NK-92 (cell line): Measurements from ENCODE around the gene CARMIL3.
"Not testable (repeated sequence)": the region's sequence is repeated elsewhere in the genome, so short reads cannot be mapped to it uniquely, and the experiment has no call there.

ENCODE experiments used
- DNase-seq: peaks from one replicate; lab custom pipeline; 2025; ENCODE audit not compliant: unreplicated experiment; lab: John Stamatoyannopoulos, UW

CARMIL3 gene

GRCh38 chr14:24093207-24093900 lies 41.5 kb downstream of the CARMIL3 start:
- no peak for DNase-seq

GRCh38 chr14:24093901-24094840 lies 42.4 kb downstream of the CARMIL3 start, which contains the start of gene PCK2:
TSS of gene PCK2 (plus strand) at chr14:24094311. CDS start at chr14:24094406, 95 bp downstream.
- DNase-seq, result no peak

- no peak for DNase-seq
These were observed 43.0 kb downstream of the CARMIL3 start for GRCh38 chr14:24094841-24095270.

- no peak for DNase-seq
These were observed 43.7 kb downstream of the CARMIL3 start for GRCh38 chr14:24095271-24096068.

GRCh38 chr14:24096545-24097181 lies 44.9 kb downstream of the CARMIL3 start:
- no peak for DNase-seq

GRCh38 chr14:24098229-24098926 lies 46.6 kb downstream of the CARMIL3 start:
- no peak for DNase-seq

- no peak for DNase-seq
These were observed 47.4 kb downstream of the CARMIL3 start for GRCh38 chr14:24098927-24099813.

GRCh38 chr14:24100197-24100981 lies 48.6 kb downstream of the CARMIL3 start:
- DNase-seq, result no peak

GRCh38 chr14:24100982-24101494 lies 49.2 kb downstream of the CARMIL3 start:
- no peak for DNase-seq

GRCh38 chr14:24102357-24103048 lies 50.7 kb downstream of the CARMIL3 start:
- no peak for DNase-seq

- no peak for DNase-seq
These were observed 51.6 kb downstream of the CARMIL3 start for GRCh38 chr14:24103451-24103850.

GRCh38 chr14:24105609-24106239 lies 53.9 kb downstream of the CARMIL3 start:
- not testable (repeated sequence) for DNase-seq

- DNase-seq, result no peak
These were observed 55.0 kb downstream of the CARMIL3 start for GRCh38 chr14:24106672-24107271.

- no peak for DNase-seq
These were observed 56.6 kb downstream of the CARMIL3 start for GRCh38 chr14:24108336-24108874.

- DNase-seq, result no peak
These were observed 58.3 kb downstream of the CARMIL3 start for GRCh38 chr14:24110060-24110459.

- no peak for DNase-seq
These were observed 58.7 kb downstream of the CARMIL3 start for GRCh38 chr14:24110523-24110922.
